ENCODE measurements around the gene ARHGAP26. TPM values are rescaled to one million over a fixed set of nuclear protein-coding genes. Genes with fewer than 3 reads are reported as not detected.
A peak's percentile ranks its signal among the peaks of the same experiment; 100 is the strongest.

Gene ARHGAP26
- total and polyA plus RNA-seq, 10 donors: 4.2 to 148 (median 55.5) TPM

DNA sequence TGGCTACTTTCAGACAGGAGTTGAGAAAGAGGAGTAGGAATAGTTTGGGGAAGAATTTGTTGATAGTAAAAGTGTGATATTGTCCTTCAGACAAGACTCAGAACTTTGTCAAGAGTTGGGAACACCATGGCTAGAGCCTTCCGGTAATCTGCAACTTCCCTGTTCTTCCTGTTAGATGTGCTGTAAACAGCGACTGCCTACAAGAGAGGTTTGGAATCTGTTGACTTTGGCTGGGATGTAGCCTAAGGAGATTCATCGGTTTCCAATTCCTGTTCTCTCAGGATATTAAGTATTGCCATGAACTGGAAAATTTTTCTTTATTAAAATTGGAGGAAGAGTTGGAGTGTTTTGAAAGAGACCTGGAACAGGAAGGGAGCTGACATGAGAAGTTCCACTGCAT lies 43.9 kb downstream of the ARHGAP26 start:
- TF ChIP-seq, protein P1, sequence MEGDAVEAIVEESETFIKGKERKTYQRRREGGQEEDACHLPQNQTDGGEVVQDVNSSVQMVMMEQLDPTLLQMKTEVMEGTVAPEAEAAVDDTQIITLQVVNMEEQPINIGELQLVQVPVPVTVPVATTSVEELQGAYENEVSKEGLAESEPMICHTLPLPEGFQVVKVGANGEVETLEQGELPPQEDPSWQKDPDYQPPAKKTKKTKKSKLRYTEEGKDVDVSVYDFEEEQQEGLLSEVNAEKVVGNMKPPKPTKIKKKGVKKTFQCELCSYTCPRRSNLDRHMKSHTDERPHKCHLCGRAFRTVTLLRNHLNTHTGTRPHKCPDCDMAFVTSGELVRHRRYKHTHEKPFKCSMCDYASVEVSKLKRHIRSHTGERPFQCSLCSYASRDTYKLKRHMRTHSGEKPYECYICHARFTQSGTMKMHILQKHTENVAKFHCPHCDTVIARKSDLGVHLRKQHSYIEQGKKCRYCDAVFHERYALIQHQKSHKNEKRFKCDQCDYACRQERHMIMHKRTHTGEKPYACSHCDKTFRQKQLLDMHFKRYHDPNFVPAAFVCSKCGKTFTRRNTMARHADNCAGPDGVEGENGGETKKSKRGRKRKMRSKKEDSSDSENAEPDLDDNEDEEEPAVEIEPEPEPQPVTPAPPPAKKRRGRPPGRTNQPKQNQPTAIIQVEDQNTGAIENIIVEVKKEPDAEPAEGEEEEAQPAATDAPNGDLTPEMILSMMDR (IDR thresholded peaks at IDR 0.05 in 8 of 11, conservative IDR thresholded peaks at IDR 0.05 in 3 of 11): no peak
- TF ChIP-seq POLR2A (IDR thresholded peaks at IDR 0.05): no peak
- no peak for TF ChIP-seq POLR2AphosphoS5 (IDR thresholded peaks at IDR 0.05)
- no peak for DNase-seq
- Histone ChIP-seq H3K27ac (peak overlapping the region in 5 of 8 donors; percentile 21 to 85 (median 60)), H3K36me3 (no peaks in the 10 kb centered on the region), H3K27me3 (replicated peaks in 1 of 7) (no peaks in the 10 kb centered on the region), H3K4me1 (peaks cover 4 to 100% (median 53%) of the 10 kb centered on the region in 6 donors), H3K4me3 (peak overlapping the region in 1 of 8 donors; percentile 5), H3K9me3 (no peaks in the 10 kb centered on the region)
- intact Hi-C loops (cut with DNase I; ENCODE audit: low total_unique reads): no loop called here
- WGBS, 5 donors: 52 to 72% (median 65%) methylated on average over 3 of the region's 3 CpGs

DNA sequence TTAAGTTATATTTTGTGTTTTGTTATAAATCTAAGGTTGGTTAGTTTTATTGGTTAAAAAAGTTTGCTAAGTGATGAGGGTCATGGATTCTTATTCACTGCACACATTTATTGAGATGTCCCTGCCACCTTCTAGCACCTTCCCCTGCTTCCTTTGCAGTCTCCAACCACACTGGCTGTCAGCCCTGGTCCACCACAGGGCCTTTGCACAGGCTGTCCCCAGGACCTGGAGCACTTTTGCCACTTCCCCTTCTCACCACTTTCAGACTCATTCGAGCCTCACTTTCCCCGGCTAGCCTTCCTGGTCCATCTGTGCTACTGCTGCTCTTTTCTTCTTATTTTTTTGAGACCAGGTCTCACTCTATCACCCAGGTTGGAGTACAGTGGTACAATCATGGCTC lies 45.3 kb downstream of the ARHGAP26 start:
- WGBS, 5 donors: 76 to 95% (median 87%) methylated on average over 2 of the region's 2 CpGs
- Histone ChIP-seq H3K36me3 (no peaks in the 10 kb centered on the region), H3K4me3 (no peak overlapping the region), H3K4me1 (peaks cover 4 to 95% (median 47%) of the 10 kb centered on the region in 6 donors), H3K9me3 (no peaks in the 10 kb centered on the region), H3K27ac (peak overlapping the region in 2 of 8 donors; percentile 82 to 85), H3K27me3 (replicated peaks in 1 of 7) (no peaks in the 10 kb centered on the region)
- TF ChIP-seq, protein P1 (IDR thresholded peaks at IDR 0.05 in 8 of 11, conservative IDR thresholded peaks at IDR 0.05 in 3 of 11): no peak
- TF ChIP-seq POLR2A (IDR thresholded peaks at IDR 0.05): no peak
- no peak for TF ChIP-seq POLR2AphosphoS5 (IDR thresholded peaks at IDR 0.05)
- intact Hi-C loops (cut with DNase I; ENCODE audit: low total_unique reads): no loop called here
- no peak for DNase-seq

DNA sequence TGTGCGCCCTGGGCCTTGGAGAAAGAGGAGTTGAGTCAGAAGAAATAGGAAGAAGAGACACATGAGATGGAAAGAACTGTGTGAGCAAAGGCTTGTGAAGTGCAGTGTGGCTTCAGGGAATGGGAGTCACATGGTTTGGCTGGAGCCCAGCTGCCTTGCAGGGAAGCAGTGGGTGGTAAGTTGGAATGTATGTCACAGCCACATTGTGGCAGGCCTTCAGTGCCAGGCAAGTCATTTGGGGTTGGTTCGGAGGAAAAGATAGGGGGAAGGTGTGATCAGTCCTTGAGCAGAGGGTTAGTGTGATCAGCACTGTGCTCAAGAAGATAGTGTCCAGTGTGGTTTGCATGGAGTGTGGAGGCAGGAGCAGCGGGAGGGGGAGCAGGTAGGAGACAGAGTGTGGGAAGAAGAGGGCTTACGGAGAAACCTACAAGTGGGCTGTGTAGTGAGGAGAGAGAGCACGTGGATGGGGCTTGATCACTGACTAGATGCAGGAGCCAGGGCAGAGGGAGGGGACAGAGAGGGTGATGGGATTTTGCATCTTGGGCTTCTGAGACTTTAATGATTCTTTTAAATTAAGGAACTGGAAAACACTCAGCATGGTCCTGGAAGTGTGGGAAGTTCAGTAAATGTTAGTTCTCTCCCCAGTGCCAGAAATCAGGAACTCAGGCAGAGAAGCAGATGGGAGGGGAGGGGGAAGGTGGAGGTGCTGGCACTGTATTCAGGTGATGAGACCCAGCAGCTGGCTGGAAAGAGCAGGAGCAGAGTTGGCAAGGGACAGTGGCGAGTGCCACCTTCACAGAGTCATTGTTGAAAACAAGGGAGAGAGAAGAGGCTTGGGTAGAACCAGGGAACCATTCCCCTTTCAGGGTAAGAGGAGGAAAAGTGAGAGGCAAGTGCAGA lies 46.6 kb downstream of the ARHGAP26 start:
- Histone ChIP-seq H3K36me3 (no peaks in the 10 kb centered on the region), H3K27ac (peak overlapping the region in 2 of 8 donors; percentile 12 to 13), H3K9me3 (no peaks in the 10 kb centered on the region), H3K4me1 (peaks cover 0 to 86% (median 38%) of the 10 kb centered on the region in 6 donors), H3K27me3 (replicated peaks in 1 of 7) (no peaks in the 10 kb centered on the region), H3K4me3 (no peak overlapping the region)
- 80 to 92% (median 84%) methylated on average over 6 of the region's 6 CpGs for WGBS, 5 donors
- TF ChIP-seq POLR2A (IDR thresholded peaks at IDR 0.05) (no peak), POLR2AphosphoS5 (IDR thresholded peaks at IDR 0.05) (no peak)
- TF ChIP-seq, protein P1 (IDR thresholded peaks at IDR 0.05 in 8 of 11, conservative IDR thresholded peaks at IDR 0.05 in 3 of 11): no peak
- DNase-seq: no peak
- intact Hi-C loops (cut with DNase I; ENCODE audit: low total_unique reads): no loop called here

DNA sequence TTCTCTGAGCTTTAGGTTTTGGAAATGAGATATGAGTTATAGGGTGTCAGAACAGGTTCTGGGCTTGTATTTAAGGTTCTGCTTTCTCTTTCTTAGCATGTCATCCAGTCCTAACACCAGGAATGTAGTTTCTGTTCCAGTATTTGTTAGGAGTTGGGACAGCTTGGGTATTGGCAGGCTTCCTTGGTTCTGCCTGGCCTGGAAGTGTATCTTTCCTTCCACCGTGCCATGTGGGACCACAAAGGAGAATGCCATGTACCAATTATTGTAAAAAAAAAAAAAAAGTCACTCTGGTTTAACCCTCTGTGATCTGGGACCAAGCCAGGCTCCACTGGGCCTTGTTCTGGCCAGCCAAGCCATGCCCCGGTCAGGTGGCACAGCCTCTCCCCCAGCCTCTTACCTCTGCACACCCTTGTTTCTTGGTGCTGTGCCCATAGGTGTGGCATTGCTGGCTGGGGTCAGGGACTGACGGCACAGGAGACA lies 47.8 kb downstream of the ARHGAP26 start:
- DNase-seq: no peak
- TF ChIP-seq POLR2A (IDR thresholded peaks at IDR 0.05): no peak
- TF ChIP-seq, protein P1 (IDR thresholded peaks at IDR 0.05 in 8 of 11, conservative IDR thresholded peaks at IDR 0.05 in 3 of 11): no peak
- no peak for TF ChIP-seq POLR2AphosphoS5 (IDR thresholded peaks at IDR 0.05)
- Histone ChIP-seq H3K4me3 (no peak overlapping the region), H3K27ac (peak overlapping the region in 2 of 8 donors; percentile 12 to 13), H3K27me3 (replicated peaks in 1 of 7) (no peaks in the 10 kb centered on the region), H3K4me1 (peaks cover 0 to 86% (median 36%) of the 10 kb centered on the region in 6 donors), H3K36me3 (no peaks in the 10 kb centered on the region), H3K9me3 (no peaks in the 10 kb centered on the region)
- intact Hi-C loops (cut with DNase I; ENCODE audit: low total_unique reads): no loop called here
- WGBS, 5 donors: 77 to 86% (median 79%) methylated on average over 3 of the region's 3 CpGs
